Fibroblast of lung (primary cell): ENCODE data around the gene NT5C1A. TPM values are rescaled to one million over a fixed set of nuclear protein-coding genes. Genes with fewer than 3 reads are reported as not detected.

Experiments
- DNase-seq, 2 donors: peaks; one replicate each; pipeline versions ENCODE4 v3.0.0 to v3.0.0-alpha.2; 2010; ENCODE audit warnings: low read depth in 2 of 2
- H2AFZ ChIP-seq: 2 replicates; pipeline ENCODE4 v1.5.1; 2012; ENCODE audit warnings: low read length, control low read depth, inconsistent platforms
- H3K27ac ChIP-seq: 2 replicates; pipeline ENCODE4 v1.5.1; 2011; ENCODE audit warnings: low read length, control low read depth; ENCODE audit not compliant: insufficient read depth
- H3K27me3 ChIP-seq: 2 replicates; pipeline ENCODE4 v1.5.1; 2011; ENCODE audit warnings: mild to moderate bottlenecking, low read length; ENCODE audit not compliant: control insufficient read depth, insufficient read depth
- H3K36me3 ChIP-seq: 2 replicates; pipeline ENCODE4 v1.5.1; 2011; ENCODE audit warnings: low read length; ENCODE audit not compliant: control insufficient read depth, insufficient read depth
- H3K4me1 ChIP-seq: 2 replicates; pipeline ENCODE4 v1.5.1; 2011; ENCODE audit warnings: low read length; ENCODE audit not compliant: control insufficient read depth, insufficient read depth; ENCODE audit errors: extremely low read depth
- H3K4me2 ChIP-seq: 2 replicates; pipeline ENCODE4 v1.5.1; 2011; ENCODE audit warnings: low read length, control low read depth; ENCODE audit not compliant: insufficient read depth; ENCODE audit errors: extremely low read depth
- H3K4me3 ChIP-seq, 4 experiments: fragments of 200-600 bp in 1 of 4; sonication (generic) in 1 of 4; replicated peaks in 1 of 4; 2 replicates each; pipeline ENCODE4 v1.5.1; 2011 to 2016; ENCODE audit warnings: low read length in 4 of 4, low read depth in 3 of 4, mild to moderate bottlenecking in 3 of 4, control low read depth in 2 of 4, inconsistent platforms in 1 of 4, mixed read lengths in 1 of 4; ENCODE audit not compliant: insufficient read depth in 1 of 4; ENCODE audit errors: control extremely low read depth in 1 of 4
- H3K79me2 ChIP-seq: 2 replicates; pipeline ENCODE4 v1.5.1; 2012; ENCODE audit warnings: mild to moderate bottlenecking, low read length, inconsistent platforms; ENCODE audit not compliant: control insufficient read depth, insufficient read depth
- H3K9ac ChIP-seq: 2 replicates; pipeline ENCODE4 v1.5.1; 2011; ENCODE audit warnings: mild to moderate bottlenecking, low read length, control low read depth; ENCODE audit not compliant: insufficient read depth
- H3K9me3 ChIP-seq: 2 replicates; pipeline ENCODE4 v1.5.1; 2012; ENCODE audit warnings: low read depth, low read length; ENCODE audit not compliant: control insufficient read depth, insufficient read depth
- H4K20me1 ChIP-seq: 2 replicates; pipeline ENCODE4 v1.5.1; 2011; ENCODE audit warnings: low read length; ENCODE audit not compliant: control insufficient read depth, insufficient read depth; ENCODE audit errors: extremely low read depth
- CTCF ChIP-seq, 2 donors: IDR thresholded peaks in 1 of 2; conservative IDR thresholded peaks in 1 of 2; 1 replicate in 1 of 2; 2 replicates in 1 of 2; pipeline ENCODE4 v1.5.1; 2011 to 2012; ENCODE audit warnings: low read length in 2 of 2, control low read depth in 1 of 2, inconsistent platforms in 1 of 2, low read depth in 1 of 2, mild to moderate bottlenecking in 1 of 2
- EZH2 ChIP-seq: IDR thresholded peaks from 2 replicates; pipeline ENCODE4 v1.5.1; 2012; ENCODE audit warnings: low read length, control low read depth, mild to moderate bottlenecking; ENCODE audit errors: missing control alignments
- polyA plus RNA-seq, 2 donors: library from polyadenylated mRNA; depleted of rRNA in 1 of 2; stranded (reverse) in 1 of 2; unstranded in 1 of 2; fragments of >200 nt; gene quantifications; 2 replicates each; pipeline ENCODE4 v1.2.1, GENCODE V29; 2011 to 2012; ENCODE audit warnings: missing spikeins in 1 of 2
- total RNA-seq: library from RNA; depleted of rRNA; stranded (reverse); fragments of >200 nt; gene quantifications from 2 replicates; pipeline ENCODE4 v1.2.1, GENCODE V29; 2014

NT5C1A gene
- total and polyA plus RNA-seq, 2 donors (not counting 1 experiment from before 2014, with no cell fraction given): not detected

- peaks cover 19% of the 10 kb centered on the region for H3K27me3 ChIP-seq
- H3K4me3 ChIP-seq: no peak overlapping the region
Observed at GRCh38 chr1:39659110-39659509, 12.8 kb downstream of the NT5C1A start.

GRCh38 chr1:39657923-39658485 lies 13.9 kb downstream of the NT5C1A start:
- Histone ChIP-seq H3K27ac (no peak overlapping the region), H3K9me3 (no peaks in the 10 kb centered on the region), H3K4me3 (no peak overlapping the region), H3K4me1 (peaks cover 7% of the 10 kb centered on the region), H3K4me2 (peak overlapping the region; percentile 18), H3K27me3 (peaks cover 19% of the 10 kb centered on the region), H3K79me2 (no peaks in the 10 kb centered on the region), H3K9ac (no peak overlapping the region), H4K20me1 (no peaks in the 10 kb centered on the region), H2AFZ (peak overlapping the region; percentile 74), H3K36me3 (no peaks in the 10 kb centered on the region)
- peak; percentile 49 to 65 for DNase-seq
- no peak for TF ChIP-seq EZH2
- peak; percentile 63 to 79 for TF ChIP-seq CTCF (conservative IDR thresholded peaks at IDR 0.05 in 1 of 2, IDR thresholded peaks at IDR 0.05 in 1 of 2; ENCODE audit: low read depth in 1 of 2, low read length in 2 of 2)

More at GRCh38 chr1:39659110-39659509, 12.8 kb downstream of the NT5C1A start:
- H3K36me3 ChIP-seq: no peaks in the 10 kb centered on the region
- no peak overlapping the region for H2AFZ ChIP-seq
- no peak overlapping the region for H3K4me2 ChIP-seq
- no peak overlapping the region for H3K27ac ChIP-seq
- H3K9ac ChIP-seq: no peak overlapping the region
- no peaks in the 10 kb centered on the region for H4K20me1 ChIP-seq
- peaks cover 4% of the 10 kb centered on the region for H3K4me1 ChIP-seq
- H3K79me2 ChIP-seq: no peaks in the 10 kb centered on the region
- H3K9me3 ChIP-seq: no peaks in the 10 kb centered on the region
- TF ChIP-seq EZH2: no peak
- TF ChIP-seq CTCF (conservative IDR thresholded peaks at IDR 0.05 in 1 of 2, IDR thresholded peaks at IDR 0.05 in 1 of 2; ENCODE audit: low read depth in 1 of 2, low read length in 2 of 2): no peak
- DNase-seq: no peak

GRCh38 chr1:39657402-39657801 lies 14.5 kb downstream of the NT5C1A start:
- Histone ChIP-seq H3K36me3 (no peaks in the 10 kb centered on the region), H2AFZ (no peak overlapping the region)
- no peak for DNase-seq

More at GRCh38 chr1:39657402-39657801, 14.5 kb downstream of the NT5C1A start:
- peaks cover 10% of the 10 kb centered on the region for H3K4me1 ChIP-seq
- peaks cover 19% of the 10 kb centered on the region for H3K27me3 ChIP-seq
- no peaks in the 10 kb centered on the region for H3K9me3 ChIP-seq
- H4K20me1 ChIP-seq: no peaks in the 10 kb centered on the region
- H3K27ac ChIP-seq: no peak overlapping the region
- no peak overlapping the region for H3K4me2 ChIP-seq
- H3K79me2 ChIP-seq: no peaks in the 10 kb centered on the region
- H3K9ac ChIP-seq: no peak overlapping the region
- no peak for TF ChIP-seq CTCF (conservative IDR thresholded peaks at IDR 0.05 in 1 of 2, IDR thresholded peaks at IDR 0.05 in 1 of 2; ENCODE audit: low read depth in 1 of 2, low read length in 2 of 2)
- TF ChIP-seq EZH2: no peak
- no peak overlapping the region for H3K4me3 ChIP-seq
